SU-DHL-6 (cell line): Measurements from ENCODE around the gene SERTAD2.

Source experiments
- H2AFZ ChIP-seq: fragments of 200-600 bp; sonication (generic); 2 replicates; pipeline ENCODE4 v1.6.1; 2014; ENCODE audit warnings: low read depth, mild to moderate bottlenecking, moderate library complexity, mixed read lengths, antibody characterized with exemption, low read length; ENCODE audit not compliant: severe bottlenecking
- H3F3A ChIP-seq: fragments of 200-600 bp; shearing (Covaris generic); 2 replicates; pipeline ENCODE4 v1.6.0; 2016; ENCODE audit warnings: antibody characterized with exemption, mild to moderate bottlenecking; ENCODE audit not compliant: insufficient read depth
- H3K27ac ChIP-seq: fragments of 200-600 bp; sonication (generic); 2 replicates; pipeline ENCODE4 v1.5.1; 2016; ENCODE audit warnings: low read depth, mild to moderate bottlenecking, low read length, moderate library complexity, mixed read lengths
- H3K27me3 ChIP-seq: fragments of 200-600 bp; sonication (generic), shearing (Covaris generic); 2 replicates; pipeline ENCODE4 v1.6.0; 2014; ENCODE audit warnings: mild to moderate bottlenecking, low read length
- H3K36me3 ChIP-seq: fragments of 200-600 bp; sonication (generic); 2 replicates; pipeline ENCODE4 v1.6.1; 2014; ENCODE audit warnings: mild to moderate bottlenecking, low read length, mixed read lengths
- H3K4me2 ChIP-seq: fragments of 300-600, 200-600 bp; shearing (Covaris generic), sonication (generic); 2 replicates; pipeline ENCODE4 v1.6.0; 2014; ENCODE audit warnings: low read length, low read depth, mild to moderate bottlenecking; ENCODE audit not compliant: poor library complexity, severe bottlenecking
- H3K4me3 ChIP-seq: fragments of 200-600 bp; sonication (generic); 2 replicates; pipeline ENCODE4 v1.5.1; 2014; ENCODE audit warnings: antibody characterized with exemption, low read length, mild to moderate bottlenecking, mixed read lengths; ENCODE audit not compliant: insufficient read depth, poor library complexity, severe bottlenecking
- H3K79me2 ChIP-seq: fragments of 200-600 bp; sonication (generic); 2 replicates; pipeline ENCODE4 v1.6.1; 2014; ENCODE audit warnings: mild to moderate bottlenecking, low read length, moderate library complexity; ENCODE audit not compliant: insufficient read depth
- H3K9ac ChIP-seq: fragments of 200-600 bp; sonication (generic); 2 replicates; pipeline ENCODE4 v1.7.0; 2014; ENCODE audit warnings: mild to moderate bottlenecking, low read length
- H3K9me2 ChIP-seq: fragments of 200-600 bp; sonication (generic); replicated peaks from 2 replicates; pipeline ENCODE4 v1.6.1; 2014; ENCODE audit warnings: low read length; ENCODE audit not compliant: insufficient read depth
- H3K9me3 ChIP-seq: fragments of 200-600 bp; sonication (generic); 2 replicates; pipeline ENCODE4 v1.6.1; 2014; ENCODE audit warnings: low read length, mixed read lengths; ENCODE audit not compliant: insufficient read depth
- H4K20me1 ChIP-seq: fragments of 200-600 bp; sonication (generic); 2 replicates; pipeline ENCODE4 v1.6.1; 2014; ENCODE audit warnings: low read depth, mild to moderate bottlenecking, antibody characterized with exemption, low read length, moderate library complexity, mixed read lengths
- EZH2phosphoT487 ChIP-seq: fragments of 200-600 bp; sonication (generic), shearing (Covaris generic); conservative IDR thresholded peaks from 2 replicates; pipeline ENCODE4 v1.6.1; 2018; ENCODE audit warnings: mild to moderate bottlenecking, antibody characterized with exemption, low read length, moderate library complexity, mixed read lengths
- TF ChIP-seq, protein P1 (sequence below): fragments of 200-600 bp; sonication (generic); IDR thresholded peaks from one replicate; pipeline ENCODE4 v1.5.1; 2017; ENCODE audit warnings: antibody characterized with exemption, mild to moderate bottlenecking, low read length, moderate library complexity; ENCODE audit not compliant: insufficient read depth, poor library complexity, severe bottlenecking

SERTAD2 gene

DNA sequence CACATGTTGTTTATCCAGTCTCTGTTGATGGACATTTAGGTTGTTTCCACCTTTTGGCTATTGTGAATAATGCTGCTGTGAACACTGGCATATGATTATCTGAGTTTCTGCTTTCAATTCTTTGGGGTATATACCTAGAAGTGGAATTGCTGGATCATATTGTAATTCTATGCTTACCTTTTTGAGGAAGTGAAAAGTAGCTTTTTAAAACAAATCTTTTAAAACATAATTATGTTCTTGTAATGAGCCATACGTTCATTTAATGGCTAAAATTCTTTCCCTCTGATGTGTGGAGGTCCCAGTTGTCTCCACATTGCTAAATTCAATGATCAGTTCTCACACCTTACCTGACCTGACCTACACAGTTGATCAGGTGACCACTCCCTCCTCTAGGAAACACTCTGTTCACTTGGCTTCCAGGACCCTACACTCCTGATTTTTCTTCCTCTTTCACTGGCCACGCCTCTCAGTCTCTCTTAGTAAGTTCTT is 27.8 kb upstream of the SERTAD2 start:
- H3K9me3 ChIP-seq: no peaks in the 10 kb centered on the region
- H3K4me3 ChIP-seq: no peak overlapping the region
- H3K4me2 ChIP-seq: no peak overlapping the region
- no peaks in the 10 kb centered on the region for H3K36me3 ChIP-seq
- no peaks in the 10 kb centered on the region for H3F3A ChIP-seq
- no peaks in the 10 kb centered on the region for H3K27me3 ChIP-seq
- H3K27ac ChIP-seq: no peak overlapping the region
- no peaks in the 10 kb centered on the region for H3K79me2 ChIP-seq
- TF ChIP-seq, protein P1, sequence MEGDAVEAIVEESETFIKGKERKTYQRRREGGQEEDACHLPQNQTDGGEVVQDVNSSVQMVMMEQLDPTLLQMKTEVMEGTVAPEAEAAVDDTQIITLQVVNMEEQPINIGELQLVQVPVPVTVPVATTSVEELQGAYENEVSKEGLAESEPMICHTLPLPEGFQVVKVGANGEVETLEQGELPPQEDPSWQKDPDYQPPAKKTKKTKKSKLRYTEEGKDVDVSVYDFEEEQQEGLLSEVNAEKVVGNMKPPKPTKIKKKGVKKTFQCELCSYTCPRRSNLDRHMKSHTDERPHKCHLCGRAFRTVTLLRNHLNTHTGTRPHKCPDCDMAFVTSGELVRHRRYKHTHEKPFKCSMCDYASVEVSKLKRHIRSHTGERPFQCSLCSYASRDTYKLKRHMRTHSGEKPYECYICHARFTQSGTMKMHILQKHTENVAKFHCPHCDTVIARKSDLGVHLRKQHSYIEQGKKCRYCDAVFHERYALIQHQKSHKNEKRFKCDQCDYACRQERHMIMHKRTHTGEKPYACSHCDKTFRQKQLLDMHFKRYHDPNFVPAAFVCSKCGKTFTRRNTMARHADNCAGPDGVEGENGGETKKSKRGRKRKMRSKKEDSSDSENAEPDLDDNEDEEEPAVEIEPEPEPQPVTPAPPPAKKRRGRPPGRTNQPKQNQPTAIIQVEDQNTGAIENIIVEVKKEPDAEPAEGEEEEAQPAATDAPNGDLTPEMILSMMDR: no peak
- no peak for TF ChIP-seq EZH2phosphoT487
- no peaks in the 10 kb centered on the region for H4K20me1 ChIP-seq
- H3K9me2 ChIP-seq: no peaks in the 10 kb centered on the region
- H2AFZ ChIP-seq: no peak overlapping the region
- H3K9ac ChIP-seq: no peak overlapping the region

DNA sequence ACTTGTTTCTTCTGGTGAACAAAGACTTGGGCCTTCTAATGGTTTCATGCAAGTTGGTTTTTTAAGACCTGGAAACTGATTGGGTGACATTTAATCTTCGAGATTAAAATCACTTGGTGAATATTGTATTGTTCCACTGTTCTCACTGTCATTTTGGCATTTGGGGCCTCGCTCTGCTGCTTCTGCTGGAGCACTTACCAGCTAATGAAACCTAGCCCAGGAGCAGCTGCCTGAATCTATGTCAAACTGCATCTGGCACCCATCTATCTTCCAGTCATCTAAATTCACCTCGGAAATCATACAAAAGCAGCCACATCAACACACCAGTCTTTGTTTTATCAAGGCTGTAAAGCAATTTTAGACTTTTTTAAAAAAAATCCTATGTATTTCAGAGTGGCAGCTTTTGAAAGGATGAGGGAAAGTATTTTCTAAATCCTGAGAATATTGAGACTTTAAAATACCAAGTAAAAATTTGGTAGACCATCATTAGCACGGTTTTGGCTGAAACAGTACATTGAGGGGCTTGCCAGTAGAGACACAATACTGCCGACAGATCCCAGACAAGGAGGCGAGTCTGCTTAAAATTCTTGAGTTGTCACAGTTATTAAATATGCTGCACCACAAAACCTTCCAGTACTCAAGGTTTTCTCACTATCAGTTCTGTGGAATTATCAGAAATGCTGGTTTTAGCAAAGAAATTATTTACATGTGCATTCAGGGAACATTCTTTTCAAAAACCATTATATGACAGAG is 26.1 kb upstream of the SERTAD2 start:
- Histone ChIP-seq H3K9me2 (no peaks in the 10 kb centered on the region), H2AFZ (no peak overlapping the region), H4K20me1 (no peaks in the 10 kb centered on the region), H3K36me3 (no peaks in the 10 kb centered on the region), H3K9me3 (no peaks in the 10 kb centered on the region), H3K27ac (no peak overlapping the region), H3F3A (no peaks in the 10 kb centered on the region), H3K27me3 (no peaks in the 10 kb centered on the region), H3K79me2 (no peaks in the 10 kb centered on the region), H3K4me3 (no peak overlapping the region), H3K9ac (no peak overlapping the region), H3K4me2 (no peak overlapping the region)
- no peak for TF ChIP-seq EZH2phosphoT487
- TF ChIP-seq, protein P1: no peak

DNA sequence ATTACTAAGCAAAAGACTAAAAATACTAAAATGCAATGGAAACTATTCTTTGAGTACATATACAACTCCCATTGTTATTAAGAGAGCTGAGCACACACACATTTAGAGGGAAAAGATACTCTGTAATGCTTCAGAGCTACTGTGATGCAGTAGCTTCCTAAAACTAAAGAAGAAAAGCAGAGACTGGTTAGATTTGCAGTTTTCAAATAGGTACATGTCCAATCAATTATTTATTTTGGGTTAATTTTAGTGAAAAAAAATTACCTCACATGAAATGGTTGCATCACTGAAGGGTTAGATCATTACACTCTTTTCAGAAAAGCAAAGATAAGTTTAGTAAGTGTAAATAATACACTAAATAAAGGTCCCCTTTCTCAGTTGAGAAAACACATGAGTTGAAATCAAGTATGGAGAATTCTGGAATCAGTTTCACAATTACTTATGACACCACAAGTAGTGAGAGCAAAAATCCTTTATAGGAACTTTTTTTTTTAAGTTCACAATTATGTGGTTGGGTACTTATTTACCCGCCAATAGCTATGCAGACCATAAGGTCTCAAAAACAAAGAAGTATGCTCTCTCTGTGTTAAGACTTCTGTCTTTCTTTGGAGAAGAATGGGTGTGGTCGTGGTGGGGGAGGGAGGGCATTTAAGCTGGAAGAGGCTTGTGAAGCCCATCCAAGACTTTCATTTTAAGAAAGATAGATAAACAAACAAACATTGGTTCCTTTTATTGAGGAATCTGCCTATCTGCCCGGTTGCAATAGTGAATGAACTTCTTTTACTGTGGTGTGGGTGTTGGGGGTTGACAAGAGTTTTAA is 25.3 kb upstream of the SERTAD2 start:
- Histone ChIP-seq H3K27ac (no peak overlapping the region), H3F3A (no peaks in the 10 kb centered on the region), H3K36me3 (no peaks in the 10 kb centered on the region), H3K9me2 (no peaks in the 10 kb centered on the region), H3K27me3 (no peaks in the 10 kb centered on the region), H3K4me3 (no peak overlapping the region), H3K9ac (no peak overlapping the region), H3K4me2 (no peak overlapping the region), H3K79me2 (no peaks in the 10 kb centered on the region), H2AFZ (no peak overlapping the region), H4K20me1 (no peaks in the 10 kb centered on the region), H3K9me3 (no peaks in the 10 kb centered on the region)
- no peak for TF ChIP-seq EZH2phosphoT487
- TF ChIP-seq, protein P1: no peak
